Endothelial cell of umbilical vein (primary cell): ENCODE data around the gene ROBO2. TPM values are rescaled to one million over a fixed set of nuclear protein-coding genes. Genes with fewer than 3 reads are reported as not detected.

Experiments
- BruUV-seq: library from RNA; stranded (reverse); fragments of 400-500 nt; replicated peaks from 2 replicates; lab custom pipeline; 2021; lab: Mats Ljungman, UMichigan
- CTCF ChIA-PET: fragments of 300-600, 350-600 bp; sonication (Branson Sonifier 250); formaldehyde crosslinking; loops from one replicate; lab custom pipeline; 2021; ENCODE audit warnings: antibody characterized with exemption, inconsistent platforms; lab: Charles Lee
- POLR2A ChIA-PET: fragments of 300-600, 350-600 bp; sonication (Branson Sonifier 250); formaldehyde crosslinking; loops from one replicate; lab custom pipeline; 2021; ENCODE audit warnings: antibody characterized with exemption, inconsistent platforms; lab: Charles Lee
- DNase-seq: peaks from one replicate; pipeline ENCODE4 v3.0.0-alpha.2; 2011; ENCODE audit warnings: low read depth, low spot score
- FAIRE-seq: peaks from 2 replicates; lab custom pipeline; 2011; peaks lifted over from hg19 to GRCh38; lab: Jason Lieb, UNC
- H2AFZ ChIP-seq: 2 replicates; pipeline ENCODE4 v1.6.0; 2012; ENCODE audit warnings: low read depth, low read length, control low read depth, inconsistent platforms
- H3K27ac ChIP-seq: 2 replicates; pipeline ENCODE4 v1.5.1; 2011; ENCODE audit warnings: low read depth, mild to moderate bottlenecking, control low read depth, low read length, moderate library complexity; ENCODE audit not compliant: insufficient read depth
- H3K27me3 ChIP-seq, 2 experiments: 2 replicates each; pipeline versions ENCODE4 v1.6.0 to v1.6.1; 2011; ENCODE audit warnings: low read length in 2 of 2, mixed read lengths in 1 of 2; ENCODE audit not compliant: control insufficient read depth in 2 of 2, insufficient read depth in 2 of 2
- H3K36me3 ChIP-seq, 2 experiments: 2 replicates in 1 of 2; 3 replicates in 1 of 2; pipeline ENCODE4 v1.5.1; 2011; ENCODE audit warnings: low read length in 2 of 2, mild to moderate bottlenecking in 1 of 2, moderate library complexity in 1 of 2; ENCODE audit not compliant: control insufficient read depth in 2 of 2, insufficient read depth in 2 of 2; ENCODE audit errors: extremely low read depth in 1 of 2
- H3K4me1 ChIP-seq: 3 replicates; pipeline ENCODE4 v1.5.1; 2011; ENCODE audit warnings: mild to moderate bottlenecking, low read length; ENCODE audit not compliant: control insufficient read depth, insufficient read depth; ENCODE audit errors: extremely low read depth
- H3K4me2 ChIP-seq: 2 replicates; pipeline ENCODE4 v1.6.1; 2011; ENCODE audit warnings: low read length, control low read depth, mixed read lengths; ENCODE audit not compliant: insufficient read depth
- H3K4me3 ChIP-seq, 3 experiments: fragments of 200-600 bp in 1 of 3; sonication (generic), shearing (Covaris generic) in 1 of 3; replicated peaks in 1 of 3; 2 replicates each; pipeline ENCODE4 v1.5.1; 2011 to 2016; ENCODE audit warnings: control low read depth in 3 of 3, low read length in 3 of 3, mild to moderate bottlenecking in 2 of 3, inconsistent platforms in 1 of 3, low read depth in 1 of 3, moderate library complexity in 1 of 3; ENCODE audit not compliant: insufficient read depth in 1 of 3
- H3K79me2 ChIP-seq: 2 replicates; pipeline ENCODE4 v1.6.0; 2012; ENCODE audit warnings: low read length, inconsistent platforms; ENCODE audit not compliant: control insufficient read depth, insufficient read depth
- H3K9ac ChIP-seq: replicated peaks from 2 replicates; pipeline ENCODE3; 2011; ENCODE audit warnings: low read length, control low read depth; ENCODE audit not compliant: insufficient read depth; ENCODE audit errors: extremely low read depth
- H3K9me1 ChIP-seq: replicated peaks from 3 replicates; pipeline ENCODE4 v1.6.0; 2011; ENCODE audit warnings: mild to moderate bottlenecking, low read length; ENCODE audit not compliant: control insufficient read depth, insufficient read depth; ENCODE audit errors: extremely low read depth
- H3K9me3 ChIP-seq: replicated peaks from 2 replicates; pipeline ENCODE4 v1.5.1; 2012; ENCODE audit warnings: low read length, inconsistent platforms; ENCODE audit not compliant: control insufficient read depth, insufficient read depth
- H4K20me1 ChIP-seq: replicated peaks from 2 replicates; pipeline ENCODE3; 2011; ENCODE audit warnings: mild to moderate bottlenecking, low read length; ENCODE audit not compliant: control insufficient read depth, insufficient read depth; ENCODE audit errors: extremely low read depth
- CTCF ChIP-seq, 2 donors: IDR thresholded peaks; 1 replicate in 1 of 2; 2 replicates in 1 of 2; pipeline ENCODE4 v1.5.1; 2011; ENCODE audit warnings: low read length in 2 of 2, mild to moderate bottlenecking in 2 of 2, moderate library complexity in 2 of 2, control low read depth in 1 of 2, inconsistent platforms in 1 of 2, low read depth in 1 of 2; ENCODE audit not compliant: insufficient read depth in 1 of 2; ENCODE audit errors: extremely low read depth in 1 of 2
- EZH2 ChIP-seq: IDR thresholded peaks from 2 replicates; pipeline ENCODE4 v1.6.1; 2012; ENCODE audit warnings: borderline replicate concordance, low read depth, mild to moderate bottlenecking, moderate library complexity, low read length, inconsistent platforms; ENCODE audit not compliant: severe bottlenecking
- FOS ChIP-seq: IDR thresholded peaks from 2 replicates; pipeline ENCODE4 v1.6.1; 2011; ENCODE audit warnings: mild to moderate bottlenecking, low read length, moderate library complexity, borderline replicate concordance; ENCODE audit not compliant: insufficient read depth
- GATA2 ChIP-seq: IDR thresholded peaks from 2 replicates; pipeline ENCODE4 v1.7.0; 2011; ENCODE audit warnings: low read depth, mild to moderate bottlenecking, moderate library complexity, mixed read lengths, low read length; ENCODE audit not compliant: insufficient read length, insufficient read depth
- JUN ChIP-seq: IDR thresholded peaks from 2 replicates; pipeline ENCODE4 v1.6.1; 2011; ENCODE audit warnings: borderline replicate concordance, low read depth; ENCODE audit not compliant: insufficient read length, insufficient read depth
- MAX ChIP-seq: IDR thresholded peaks from 2 replicates; pipeline ENCODE4 v1.6.1; 2011; ENCODE audit not compliant: insufficient read depth, insufficient read length
- MYC ChIP-seq: IDR thresholded peaks from one replicate; pipeline ENCODE4 v1.6.1; 2011; ENCODE audit warnings: mild to moderate bottlenecking, low read depth, low read length
- POLR2A ChIP-seq: IDR thresholded peaks from 2 replicates; pipeline ENCODE4 v1.6.1; 2012; ENCODE audit warnings: low read depth, mild to moderate bottlenecking, control low read depth, low read length
- POLR2AphosphoS5 ChIP-seq: IDR thresholded peaks from 2 replicates; pipeline ENCODE4 v1.6.1; 2012; ENCODE audit warnings: low read depth, mild to moderate bottlenecking, control low read depth, low read length, moderate library complexity; ENCODE audit not compliant: insufficient read depth
- dilution Hi-C: fragments of 300-500 bp; cut with MboI; formaldehyde crosslinking; loops from one replicate; pipeline ENCODE4 v1.15.0; 2019; ENCODE audit warnings: low sequenced_read_pairs; ENCODE audit not compliant: extremely low pct_ligation_motif_present
- intact Hi-C: fragments of 100-400 bp; cut with micrococcal nuclease; formaldehyde crosslinking; loops from one replicate; pipeline ENCODE4 v1.10.0; 2022
- polyA plus RNA-seq, 4 experiments: library from polyadenylated mRNA; depleted of rRNA in 3 of 4; stranded (reverse) in 3 of 4; unstranded in 1 of 4; fragments of >200 nt; gene quantifications; 2 replicates each; pipeline versions ENCODE4 v1.2.1 to v1.2.3, GENCODE V29; 2011 to 2012; ENCODE audit warnings: missing spikeins in 1 of 4
- total RNA-seq: library from RNA; stranded (reverse); gene quantifications from 2 replicates; pipeline ENCODE4 v1.2.3, GENCODE V29; 2021

Gene ROBO2
- total and polyA plus RNA-seq, 2 donors (not counting 3 experiments of a cell fraction or from before 2014, with no cell fraction given): not detected

- H3K4me3 ChIP-seq: no peak overlapping the region
- BruUV-seq: no TSS peak
- no peak overlapping the region for H2AFZ ChIP-seq
- H3K9ac ChIP-seq: no peak overlapping the region
- intact Hi-C loops: no loop called here
- no peak overlapping the region for H3K4me2 ChIP-seq
- H3K9me3 ChIP-seq: no peaks in the 10 kb centered on the region
- FAIRE-seq: no peak
- no peak for DNase-seq
- CTCF ChIA-PET: interaction anchor here (1.0 kb wide), 1 partner anchor 10 kb away, joined by 3 read pairs; no protein-coding TSS in a partner anchor
- no peaks in the 10 kb centered on the region for H3K79me2 ChIP-seq
- H3K4me1 ChIP-seq: no peaks in the 10 kb centered on the region
- no peaks in the 10 kb centered on the region for H4K20me1 ChIP-seq
- TF ChIP-seq FOS (no peak), MYC (no peak), POLR2A (no peak), CTCF (IDR thresholded peaks at IDR 0.05; ENCODE audit: extremely low read depth in 1 of 2, insufficient read depth in 1 of 2, low read depth in 1 of 2, low read length in 2 of 2) (no peak), EZH2 (no peak), GATA2 (no peak), JUN (no peak), POLR2AphosphoS5 (no peak), MAX (no peak)
- POLR2A ChIA-PET: no interaction called here
- H3K27me3 ChIP-seq: no peaks in the 10 kb centered on the region
- H3K9me1 ChIP-seq: no peaks in the 10 kb centered on the region
- H3K36me3 ChIP-seq: no peaks in the 10 kb centered on the region
- H3K27ac ChIP-seq: no peak overlapping the region
- dilution Hi-C loops: no loop called here
Observed at GRCh38 chr3:77394046-77394445, 354.1 kb downstream of the ROBO2 start.
